HepG2 (cell line): ENCODE results near the gene TMEM214. TPM values are rescaled to one million over a fixed set of nuclear protein-coding genes. Genes with fewer than 3 reads are reported as not detected.

Source experiments
- ATAC-seq: fragments of 200-7000 bp; cut with Tn5 transposase; 3 replicates; pipeline ENCODE4 v1.9.1; 2020; ENCODE audit warnings: mild to moderate bottlenecking, moderate library complexity
- BruUV-seq: library from RNA; stranded (reverse); fragments of 400-500 nt; replicated peaks from 2 replicates; lab custom pipeline; 2021; lab: Mats Ljungman, UMichigan
- CTCF ChIA-PET: fragments of 300-600 bp; formaldehyde crosslinking; extraction: SDS; loops from one replicate; lab custom pipeline; 2021; ENCODE audit warnings: low total read pairs, inconsistent platforms, low intra/inter-chr PET ratio; lab: Yijun Ruan, JAX
- POLR2A ChIA-PET: fragments of 350-600 bp; sonication (Branson Sonifier 250); formaldehyde crosslinking; loops from one replicate; lab custom pipeline; 2020; ENCODE audit warnings: antibody characterized with exemption, inconsistent platforms; lab: Yijun Ruan, JAX
- DNase-seq: peaks from one replicate; pipeline ENCODE4 v3.0.0-alpha.2; 2015; ENCODE audit warnings: low spot score
- FAIRE-seq: peaks from 3 replicates; lab custom pipeline; 2011; peaks lifted over from hg19 to GRCh38; lab: Jason Lieb, UNC
- H2AFZ ChIP-seq: one replicate; pipeline ENCODE4 v1.6.1; 2011; ENCODE audit warnings: low read length, inconsistent platforms
- H3K27ac ChIP-seq: fragments of 300-600 bp; 3 replicates; pipeline ENCODE4 v1.8.0; 2011; ENCODE audit warnings: mixed run types, mild to moderate bottlenecking, mixed read lengths, low read length, inconsistent platforms; ENCODE audit not compliant: insufficient read depth; ENCODE audit errors: extremely low read length
- H3K27me3 ChIP-seq, 2 experiments: fragments of 200-600 bp in 1 of 2; 2 replicates in 1 of 2; 3 replicates in 1 of 2; pipeline versions ENCODE4 v1.6.0 to v1.8.0; 2011; ENCODE audit warnings: low read length in 2 of 2, mild to moderate bottlenecking in 2 of 2, moderate library complexity in 2 of 2, inconsistent platforms in 1 of 2; ENCODE audit not compliant: insufficient read depth in 2 of 2, control insufficient read depth in 1 of 2
- H3K36me3 ChIP-seq, 2 experiments: fragments of 200-600 bp in 1 of 2; replicated peaks in 1 of 2; 2 replicates in 1 of 2; 3 replicates in 1 of 2; pipeline versions ENCODE4 v1.5.1 to v1.8.0; 2011; ENCODE audit warnings: low read length in 2 of 2, inconsistent platforms in 1 of 2; ENCODE audit not compliant: insufficient read depth in 2 of 2, control insufficient read depth in 1 of 2
- H3K4me1 ChIP-seq: 2 replicates; pipeline ENCODE4 v1.5.1; 2012; ENCODE audit warnings: low read length, inconsistent platforms; ENCODE audit not compliant: insufficient read depth
- H3K4me2 ChIP-seq: 2 replicates; pipeline ENCODE4 v1.6.0; 2011; ENCODE audit warnings: low read depth, low read length, inconsistent platforms
- H3K4me3 ChIP-seq, 3 experiments: fragments of 200-600 bp in 1 of 3; sonication (generic), shearing (Covaris generic) in 1 of 3; replicated peaks in 1 of 3; 2 replicates each; pipeline ENCODE4 v1.5.1; 2011 to 2016; ENCODE audit warnings: low read length in 3 of 3, inconsistent platforms in 2 of 3, low read depth in 2 of 3, mild to moderate bottlenecking in 2 of 3, control low read depth in 1 of 3, mixed read lengths in 1 of 3; ENCODE audit not compliant: insufficient read depth in 1 of 3
- H3K79me2 ChIP-seq: one replicate; pipeline ENCODE4 v1.6.1; 2011; ENCODE audit warnings: low read length, inconsistent platforms; ENCODE audit not compliant: insufficient read depth
- H3K9ac ChIP-seq: 2 replicates; pipeline ENCODE4 v1.6.0; 2011; ENCODE audit warnings: mild to moderate bottlenecking, low read depth, low read length, inconsistent platforms; ENCODE audit not compliant: insufficient read depth
- H3K9me3 ChIP-seq: 2 replicates; pipeline ENCODE4 v1.5.1; 2012; ENCODE audit warnings: mild to moderate bottlenecking, low read length
- H4K20me1 ChIP-seq: 2 replicates; pipeline ENCODE4 v1.6.0; 2011; ENCODE audit warnings: inconsistent platforms, mild to moderate bottlenecking, low read length, moderate library complexity; ENCODE audit not compliant: insufficient read depth
- CHD2 ChIP-seq: IDR thresholded peaks from 2 replicates; pipeline ENCODE4 v1.6.1; 2011; ENCODE audit warnings: low read depth, low read length, improper control_type of control experiment
- HDAC1 ChIP-seq: sonication (generic); formaldehyde crosslinking; IDR thresholded peaks from 2 replicates; pipeline ENCODE4 v1.5.1; 2020; ENCODE audit warnings: mild to moderate bottlenecking, missing genetic modification reagents
- JARID2 ChIP-seq: sonication (generic); formaldehyde crosslinking; IDR thresholded peaks from 2 replicates; pipeline ENCODE4 v1.8.1; 2023; ENCODE audit warnings: missing genetic modification reagents, inconsistent platforms; ENCODE audit not compliant: insufficient replicate concordance
- LCORL ChIP-seq, 2 experiments: fragments of 450-650 bp in 1 of 2; sonication (generic) in 1 of 2; formaldehyde crosslinking in 1 of 2; IDR thresholded peaks; 2 replicates each; pipeline versions ENCODE4 v1.5.0 to v1.6.1; 2017 to 2020; ENCODE audit warnings: antibody characterized with exemption in 1 of 2, missing genetic modification reagents in 1 of 2
- POLR2AphosphoS5 ChIP-seq: IDR thresholded peaks from 2 replicates; pipeline ENCODE4 v1.6.1; 2012; ENCODE audit warnings: low read depth, low read length
- SYNCRIP ChIP-seq: fragments of 200-400 bp; formaldehyde crosslinking; IDR thresholded peaks from 2 replicates; pipeline ENCODE4 v1.6.1; 2018; ENCODE audit warnings: mild to moderate bottlenecking, low read depth, low read length; ENCODE audit not compliant: insufficient read depth
- TFE3 ChIP-seq: IDR thresholded peaks from 2 replicates; pipeline ENCODE4 v1.6.1; 2016
- WGBS: methylation state at CpG from one replicate; pipeline ENCODE4 v1.1.6; 2017; ENCODE audit warnings: low lambda C conversion rate; 5-methylcytosine and 5-hydroxymethylcytosine counted together
- in situ Hi-C: cut with HindIII; loops from 2 replicates; pipeline ENCODE4 v1.10.0; 2017; ENCODE audit warnings: low pct_unique_long_range_greater_than_20kb; ENCODE audit not compliant: extremely low pct_ligation_motif_present
- intact Hi-C: fragments of 100-400 bp; cut with micrococcal nuclease; formaldehyde crosslinking; loops from one replicate; pipeline ENCODE4 v1.10.0; 2022; ENCODE audit not compliant: unreplicated experiment
- polyA plus RNA-seq, 8 experiments: library from polyadenylated mRNA; depleted of rRNA in 3 of 8; stranded (reverse) in 7 of 8; unstranded in 1 of 8; fragments of >200 nt; fragmentation: Illumina TruSeq in 4 of 8; extraction: Trizol in 4 of 8; gene quantifications; 2 replicates each; pipeline versions ENCODE4 v1.2.1 to v1.2.3, GENCODE V29; 2011 to 2016; ENCODE audit warnings: low read depth in 4 of 8, missing spikeins in 1 of 8, mixed read lengths in 1 of 8; ENCODE audit not compliant: insufficient read depth in 1 of 8
- total RNA-seq, 5 experiments: library from RNA; depleted of rRNA; stranded (reverse); fragments of >200 nt; fragmentation: Illumina TruSeq; extraction: Trizol; gene quantifications; 2 replicates each; pipeline ENCODE4 v1.2.3, GENCODE V29; 2016; ENCODE audit warnings: low read depth in 1 of 5

Gene TMEM214
- total and polyA plus RNA-seq, 2 of the 13 experiments (the other 11 are each of a cell fraction or from before 2014, with no cell fraction given), result 58.3 to 132 TPM

- no peak for TF ChIP-seq TFE3 (CRISPR knock-in tag)
- TF ChIP-seq LCORL (IDR thresholded peaks at IDR 0.05), result no peak
- no peak for TF ChIP-seq LCORL (CRISPR knock-in tag; IDR thresholded peaks at IDR 0.05)
- TF ChIP-seq JARID2 (CRISPR knock-in tag), result no peak
- no peak for TF ChIP-seq SYNCRIP
- peak; percentile 32; the same call in 1 of the 2 replicates for TF ChIP-seq CHD2
- TF ChIP-seq, all 625 proteins: peak for 29
Observed at GRCh38 chr2:27051902-27052645, 19.3 kb downstream of the TMEM214 start (continued).

DNA sequence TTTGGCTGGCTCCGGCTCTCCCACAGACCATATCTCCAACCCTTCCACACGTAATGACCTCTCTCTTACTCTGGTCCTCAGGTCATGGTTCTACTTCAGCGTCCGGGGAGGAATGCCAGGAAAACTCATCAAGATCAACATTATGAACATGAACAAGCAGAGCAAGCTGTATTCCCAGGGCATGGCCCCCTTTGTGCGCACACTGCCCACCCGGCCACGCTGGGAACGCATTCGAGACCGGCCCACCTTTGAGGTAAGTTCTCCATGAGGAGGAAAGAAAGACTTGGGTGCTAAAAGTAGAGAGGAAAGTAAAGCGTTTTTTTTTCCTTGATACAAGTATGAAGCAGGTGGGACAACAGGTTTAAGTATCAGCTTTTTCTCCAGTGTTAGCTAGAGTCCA, 20.6 kb downstream of the TMEM214 start:
- intact Hi-C loops (no loop called here), in situ Hi-C loops (no loop called here)
- ChIA-PET POLR2A (interaction anchor here (0.9 to 6.4 kb wide), 4 partner anchors 10 to 34 kb away, joined by 3 to 100 read pairs (median 73); partner anchors contain the start of genes EMILIN1 and OST4), CTCF (no interaction called here)
- H3K27me3 ChIP-seq, result no peaks in the 10 kb centered on the region; a peak in 1 of 5 replicates
- DNase-seq, result no peak
- H3K79me2 ChIP-seq, result peaks cover 8% of the 10 kb centered on the region
- H3K4me3 ChIP-seq, result no peak overlapping the region
- BruUV-seq, result no TSS peak
- peaks cover 11 to 52% of the 10 kb centered on the region in 2 experiments for H3K36me3 ChIP-seq
- 0 out of 2 replicates have a peak, but pooled peaks have one; percentile 25 for TF ChIP-seq POLR2AphosphoS5
- no peak for TF ChIP-seq HDAC1 (CRISPR knock-in tag)
- H3K9me3 ChIP-seq, result no peaks in the 10 kb centered on the region
- H3K4me2 ChIP-seq, result peak overlapping the region; percentile 81; the same call in 1 of the 2 replicates
- peaks cover 3% of the 10 kb centered on the region; the same call in 1 of the 2 replicates for H4K20me1 ChIP-seq
- FAIRE-seq, result no peak
- no peak overlapping the region for H3K9ac ChIP-seq
- no peak overlapping the region for H2AFZ ChIP-seq
- peaks cover 24% of the 10 kb centered on the region for H3K4me1 ChIP-seq
- H3K27ac ChIP-seq, result no peak overlapping the region
- no peak for ATAC-seq
- 89% methylated on average over 11 of the region's 11 CpGs for WGBS
